H1 (cell line): ENCODE data around the gene PPIB. TPM values are rescaled to one million over a fixed set of nuclear protein-coding genes. Genes with fewer than 3 reads are reported as not detected.

Experiments
- CEBPB ChIP-seq: IDR thresholded peaks from 2 replicates; pipeline ENCODE4 v1.6.1; 2012; ENCODE audit warnings: low read depth, low read length
- EZH2 ChIP-seq: fragments of 200-600 bp; sonication (generic); IDR thresholded peaks from 2 replicates; pipeline ENCODE4 v1.7.1; 2012; ENCODE audit warnings: low read depth, mild to moderate bottlenecking, moderate library complexity, low read length, inconsistent platforms; ENCODE audit not compliant: severe bottlenecking
- GABPA ChIP-seq: IDR thresholded peaks from 2 replicates; pipeline ENCODE4 v1.6.1; 2011; ENCODE audit warnings: mild to moderate bottlenecking, low read length, moderate library complexity, borderline replicate concordance; ENCODE audit not compliant: insufficient read depth
- RBBP5 ChIP-seq: IDR thresholded peaks from 2 replicates; pipeline ENCODE4 v1.7.1; 2012; ENCODE audit warnings: low read depth, mild to moderate bottlenecking, inconsistent platforms, low read length, moderate library complexity, borderline replicate concordance
- SAP30 ChIP-seq: fragments of 300-600 bp; sonication (generic); IDR thresholded peaks from 2 replicates; pipeline ENCODE4 v1.7.1; 2012; ENCODE audit warnings: low read length, moderate library complexity, mild to moderate bottlenecking, inconsistent platforms; ENCODE audit not compliant: insufficient read depth, insufficient replicate concordance
- SIX5 ChIP-seq: IDR thresholded peaks from 2 replicates; pipeline ENCODE4 v1.6.1; 2011; ENCODE audit warnings: mild to moderate bottlenecking, low read depth, low read length
- SP2 ChIP-seq: IDR thresholded peaks from 2 replicates; pipeline ENCODE4 v1.6.1; 2012; ENCODE audit warnings: mild to moderate bottlenecking, low read length, inconsistent platforms
- SRF ChIP-seq: IDR thresholded peaks from 2 replicates; pipeline ENCODE4 v1.6.1; 2011; ENCODE audit warnings: mild to moderate bottlenecking, low read depth, low read length, moderate library complexity
- ZNF274 ChIP-seq: IDR thresholded peaks from 2 replicates; pipeline ENCODE4 v1.7.0; 2012; ENCODE audit warnings: low read length, borderline replicate concordance; ENCODE audit errors: extremely low read depth
- polyA plus RNA-seq, 7 experiments: library from polyadenylated mRNA; depleted of rRNA in 3 of 7; stranded (reverse) in 5 of 7; unstranded in 2 of 7; fragments of >200 nt in 5 of 7; fragments of 200-250 nt in 2 of 7; gene quantifications; 1 replicate in 5 of 7; 2 replicates in 1 of 7; 4 replicates in 1 of 7; pipeline versions ENCODE4 v1.2.1 to v1.2.3, GENCODE V29; 2011 to 2013; ENCODE audit warnings: missing spikeins in 2 of 7, mixed read lengths in 2 of 7
- total RNA-seq: library from RNA; stranded (reverse); fragmentation: NEBNext Ultra II Directional; extraction: Animal tissue kit (Norgen Biotek cat#: 25700); gene quantifications from 2 replicates; pipeline ENCODE4 v1.2.1, GENCODE V29; 2021
- TF ChIP-seq, protein P1 (sequence below): IDR thresholded peaks from 2 replicates; pipeline ENCODE4 v1.6.1; 2012; ENCODE audit warnings: inconsistent platforms

PPIB gene
- total and polyA plus RNA-seq, 2 of the 8 experiments (the other 6 are each of a cell fraction or from before 2014, with no cell fraction given) = 558 to 579 TPM

DNA sequence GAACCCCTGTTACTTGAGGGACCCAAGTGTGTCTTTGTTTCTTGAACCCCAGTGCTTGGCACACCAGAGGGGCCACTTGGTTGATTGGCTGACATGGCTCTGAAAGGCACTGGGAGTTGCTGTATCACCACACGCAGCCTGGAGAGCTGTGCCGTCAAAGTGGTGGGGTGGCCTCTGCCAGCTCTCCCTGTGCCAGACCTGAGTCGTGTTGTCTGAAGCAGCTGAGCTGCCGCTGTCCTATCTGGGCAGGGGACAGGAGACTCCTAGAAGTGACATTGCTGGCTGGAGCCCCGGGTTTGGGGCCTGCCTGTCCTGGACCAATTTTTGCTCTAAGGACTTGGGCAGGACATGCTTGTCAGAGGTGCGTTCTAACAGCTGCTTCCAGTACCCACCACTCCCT is 16.8 kb downstream of the PPIB start (continued):
- TF ChIP-seq SIX5 (no peak), RBBP5 (no peak), ZNF274 (no peak), EZH2 (no peak), SRF (no peak), SAP30 (no peak), SP2 (no peak), CEBPB (no peak), GABPA (no peak)
- TF ChIP-seq, protein P1, sequence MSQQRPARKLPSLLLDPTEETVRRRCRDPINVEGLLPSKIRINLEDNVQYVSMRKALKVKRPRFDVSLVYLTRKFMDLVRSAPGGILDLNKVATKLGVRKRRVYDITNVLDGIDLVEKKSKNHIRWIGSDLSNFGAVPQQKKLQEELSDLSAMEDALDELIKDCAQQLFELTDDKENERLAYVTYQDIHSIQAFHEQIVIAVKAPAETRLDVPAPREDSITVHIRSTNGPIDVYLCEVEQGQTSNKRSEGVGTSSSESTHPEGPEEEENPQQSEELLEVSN = no peak
